Stimulated activated CD4-positive, alpha-beta T cell treated with anti-CD3 and anti-CD28 coated beads, Interleukin-2, amount 100 ng/mL, for 4 hours (primary cell): ENCODE results near the gene MAGI2.

Source experiments
- DNase-seq: peaks from one replicate; pipeline ENCODE4 v3.0.0-alpha.2; 2020; ENCODE audit warnings: low read depth

Gene MAGI2

GRCh38 chr7:78222001-78222751 lies 1231.3 kb downstream of the MAGI2 start:
- no peak for DNase-seq

- no peak for DNase-seq
These were observed 1232.7 kb downstream of the MAGI2 start for GRCh38 chr7:78220754-78221153.

- no peak for DNase-seq
These were observed 1234.6 kb downstream of the MAGI2 start for GRCh38 chr7:78218876-78219275.

GRCh38 chr7:78218051-78218450 lies 1235.4 kb downstream of the MAGI2 start:
- DNase-seq: no peak

- no peak for DNase-seq
These were observed 1238.3 kb downstream of the MAGI2 start for GRCh38 chr7:78215199-78215598.

- no peak for DNase-seq
These were observed 1240.1 kb downstream of the MAGI2 start for GRCh38 chr7:78213402-78213801.

- DNase-seq: no peak
These were observed 1240.9 kb downstream of the MAGI2 start for GRCh38 chr7:78212476-78213060.

- DNase-seq: no peak
These were observed 1246.2 kb downstream of the MAGI2 start for GRCh38 chr7:78207269-78207668.

- no peak for DNase-seq
These were observed 1246.7 kb downstream of the MAGI2 start for GRCh38 chr7:78206769-78207168.

GRCh38 chr7:78203042-78203720 lies 1250.3 kb downstream of the MAGI2 start:
- no peak for DNase-seq

- DNase-seq: no peak
These were observed 1254.7 kb downstream of the MAGI2 start for GRCh38 chr7:78198756-78199155.

- no peak for DNase-seq
These were observed 1256.0 kb downstream of the MAGI2 start for GRCh38 chr7:78197447-78197846.

GRCh38 chr7:78195281-78195680 lies 1258.2 kb downstream of the MAGI2 start:
- no peak for DNase-seq

- no peak for DNase-seq
These were observed 1258.9 kb downstream of the MAGI2 start for GRCh38 chr7:78194611-78195010.

- no peak for DNase-seq
These were observed 1261.9 kb downstream of the MAGI2 start for GRCh38 chr7:78191475-78192079.

- no peak for DNase-seq
These were observed 1263.7 kb downstream of the MAGI2 start for GRCh38 chr7:78189762-78190161.

- DNase-seq: no peak
These were observed 1268.2 kb downstream of the MAGI2 start for GRCh38 chr7:78185149-78185745.

- DNase-seq: no peak
These were observed 1269.2 kb downstream of the MAGI2 start for GRCh38 chr7:78184299-78184698.

GRCh38 chr7:78179827-78180477 lies 1273.5 kb downstream of the MAGI2 start:
- no peak for DNase-seq

GRCh38 chr7:78179211-78179610 lies 1274.3 kb downstream of the MAGI2 start:
- no peak for DNase-seq

GRCh38 chr7:78178319-78178718 lies 1275.1 kb downstream of the MAGI2 start:
- DNase-seq: no peak

- DNase-seq: no peak
These were observed 1277.3 kb downstream of the MAGI2 start for GRCh38 chr7:78176171-78176570.
